ENCODE measurements around the gene RPL36.

- TF ChIP-seq CTCF (IDR thresholded peaks at IDR 0.05) (no peak), POLR2A (IDR thresholded peaks at IDR 0.05) (no peak), POLR2AphosphoS5 (IDR thresholded peaks at IDR 0.05) (no peak)
These were observed 3.8 kb upstream of the RPL36 start for GRCh38 chr19:5686326-5686646.
